HPDE6-E6E7 (cell line): ENCODE measurements around the gene ARHGAP24.
A peak's percentile ranks its signal among the peaks of the same experiment; 100 is the strongest.
"Not testable (repeated sequence)": the region's sequence is repeated elsewhere in the genome, so short reads cannot be mapped to it uniquely, and the experiment has no call there.

Experiments used
- DNase-seq: peaks from one replicate; pipeline ENCODE4 v3.0.0; 2011; ENCODE audit warnings: missing footprints; ENCODE audit errors: extremely low spot score

ARHGAP24 gene

DNA sequence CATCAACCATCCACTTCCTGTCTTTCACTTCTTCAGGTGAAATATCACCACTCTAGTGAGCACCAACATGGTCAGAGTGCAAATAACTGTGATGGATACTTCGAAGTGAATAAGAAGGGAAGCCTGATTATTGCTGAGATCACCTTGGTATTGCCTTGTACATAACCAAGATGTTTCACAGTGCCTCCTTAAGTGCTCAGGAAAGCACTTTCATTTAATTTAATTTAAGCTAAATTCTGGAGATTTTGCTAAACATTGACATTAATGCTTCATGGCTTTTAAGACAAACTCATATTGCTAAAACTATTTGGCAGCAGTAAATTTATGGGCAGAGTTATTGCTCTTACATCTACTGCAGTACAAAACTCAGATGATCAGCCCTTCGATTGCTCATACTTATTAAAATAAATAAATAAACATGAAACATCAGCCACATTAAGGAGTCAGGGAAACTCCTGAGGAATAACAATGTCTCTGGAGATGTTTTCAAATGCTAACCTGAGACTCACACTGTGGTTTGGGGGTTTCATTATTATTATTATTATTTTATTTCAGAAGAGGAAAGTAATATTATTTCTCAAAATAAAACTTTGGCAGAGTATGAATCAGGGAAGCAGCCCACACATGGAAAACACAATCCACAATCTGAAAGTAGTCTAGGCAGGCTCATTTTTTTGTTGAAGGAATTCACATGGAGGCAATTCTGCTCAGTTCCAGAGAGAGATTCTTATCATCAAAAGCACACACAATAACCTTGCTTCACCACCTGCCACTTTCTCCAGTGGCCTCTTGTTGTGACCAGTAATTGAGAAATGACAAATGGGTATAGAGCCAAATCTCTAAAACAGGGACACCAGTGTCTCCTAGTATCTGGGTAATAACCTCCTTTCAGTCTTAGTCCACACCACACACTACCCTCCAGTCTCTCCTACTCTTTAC lies 540.7 kb downstream of the ARHGAP24 start:
- DNase-seq, result no peak

DNA sequence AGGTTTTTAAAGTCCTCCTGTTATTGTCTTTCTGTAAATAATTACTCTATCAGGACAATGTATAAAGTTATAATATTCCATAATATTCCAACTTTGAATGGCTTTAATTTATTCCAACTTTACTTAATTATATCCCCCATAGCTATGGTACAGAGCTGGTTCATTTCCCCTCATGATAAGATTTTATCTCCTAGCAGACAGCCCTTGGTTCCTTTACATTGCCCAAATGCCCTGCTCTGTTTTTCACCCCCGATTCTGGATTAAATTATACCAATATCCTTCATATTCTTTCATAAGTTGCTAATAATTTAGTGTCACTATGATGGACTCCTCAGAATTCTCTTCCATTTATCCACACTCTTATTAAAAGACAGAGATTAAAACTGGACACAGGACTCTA lies 544.4 kb downstream of the ARHGAP24 start:
- DNase-seq, result no peak

GRCh38 chr4:86019906-86020305 lies 545.0 kb downstream of the ARHGAP24 start:
- no peak for DNase-seq

DNA sequence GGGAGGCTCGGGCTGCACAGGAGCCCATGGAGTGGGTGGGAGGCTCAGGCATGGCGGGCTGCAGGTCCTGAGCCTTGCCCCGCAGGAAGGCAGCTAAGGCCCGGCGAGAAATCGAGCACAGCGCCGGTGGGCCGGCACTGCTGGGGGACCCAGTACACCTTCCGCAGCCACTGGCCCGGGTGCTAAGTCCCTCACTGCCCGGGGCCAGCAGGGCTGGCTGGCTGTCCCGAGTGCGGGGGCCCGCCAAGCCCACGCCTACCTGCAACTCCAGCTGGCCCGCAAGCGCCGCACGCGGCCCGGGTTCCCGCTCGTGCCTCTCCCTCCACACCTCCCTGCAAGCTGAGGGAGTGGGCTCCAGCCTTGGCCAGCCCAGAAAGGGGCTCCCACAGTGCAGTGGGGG lies 546.7 kb downstream of the ARHGAP24 start:
- DNase-seq, result not testable (repeated sequence)

DNA sequence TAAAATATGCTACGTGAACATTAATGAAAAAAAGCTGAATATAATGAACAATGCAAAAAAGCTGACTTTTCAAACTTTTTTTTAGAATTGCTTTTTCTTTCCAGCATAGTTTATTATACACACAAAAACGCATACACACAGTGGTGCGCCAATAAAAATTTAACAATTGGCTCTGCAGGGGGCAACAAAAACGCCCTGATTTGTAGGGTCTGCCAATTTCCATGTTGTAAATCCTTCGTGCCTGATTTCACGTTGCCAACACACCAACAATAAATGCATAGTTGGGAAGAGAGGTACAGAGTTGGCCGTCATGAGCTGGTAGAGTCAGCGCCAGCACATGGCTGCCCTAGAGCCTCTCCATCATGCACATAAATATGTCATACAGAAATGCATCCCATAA lies 551.8 kb downstream of the ARHGAP24 start:
- DNase-seq, result no peak

- DNase-seq, result no peak
These were observed 557.0 kb downstream of the ARHGAP24 start for GRCh38 chr4:86031927-86032326.

GRCh38 chr4:86032476-86033022 lies 557.6 kb downstream of the ARHGAP24 start:
- peak; percentile 64 for DNase-seq

DNA sequence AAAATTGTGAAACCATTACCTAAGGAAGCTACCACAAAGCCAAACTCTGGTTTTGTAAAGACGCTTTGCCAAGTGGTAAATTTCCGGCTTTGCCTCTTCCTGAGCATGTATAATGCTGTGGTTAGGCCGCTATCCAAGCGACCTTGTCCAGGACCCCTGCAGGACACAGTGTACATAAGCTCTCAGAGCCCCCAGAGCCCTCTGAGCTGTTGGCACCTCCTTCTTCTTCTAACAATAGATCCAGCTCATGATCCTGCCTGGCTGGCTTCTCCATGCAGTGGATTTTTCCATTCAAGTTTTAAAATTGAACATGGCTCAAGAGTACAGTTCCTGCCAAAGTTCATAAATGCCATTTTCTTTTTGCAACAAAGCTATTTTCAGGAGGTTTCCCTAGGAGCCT lies 558.2 kb downstream of the ARHGAP24 start:
- DNase-seq, result no peak

DNA sequence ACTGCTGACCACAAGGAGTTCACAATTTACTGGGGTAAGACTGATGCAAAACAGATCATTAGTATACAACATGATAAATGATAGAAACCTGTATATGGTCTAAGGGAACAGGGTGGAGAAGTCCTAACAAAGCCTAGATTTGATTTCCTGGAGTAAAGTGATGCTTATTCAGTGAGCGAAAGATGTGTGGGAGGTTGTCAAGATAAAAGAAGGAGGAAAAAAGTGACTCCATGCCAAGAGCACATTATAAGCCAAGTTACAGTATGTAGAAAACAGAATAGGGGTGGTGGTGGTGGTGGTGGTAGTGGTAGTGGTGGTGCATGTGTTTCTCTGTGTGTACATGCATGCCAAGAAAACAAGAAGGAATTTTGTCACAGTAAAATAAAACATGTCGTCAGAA lies 559.7 kb downstream of the ARHGAP24 start:
- DNase-seq, result no peak

GRCh38 chr4:86035688-86036087 lies 560.7 kb downstream of the ARHGAP24 start:
- no peak for DNase-seq

- DNase-seq, result peak; percentile 28
These were observed 561.8 kb downstream of the ARHGAP24 start for GRCh38 chr4:86036736-86037135.

- no peak for DNase-seq
These were observed 563.1 kb downstream of the ARHGAP24 start for GRCh38 chr4:86038037-86038436.

DNA sequence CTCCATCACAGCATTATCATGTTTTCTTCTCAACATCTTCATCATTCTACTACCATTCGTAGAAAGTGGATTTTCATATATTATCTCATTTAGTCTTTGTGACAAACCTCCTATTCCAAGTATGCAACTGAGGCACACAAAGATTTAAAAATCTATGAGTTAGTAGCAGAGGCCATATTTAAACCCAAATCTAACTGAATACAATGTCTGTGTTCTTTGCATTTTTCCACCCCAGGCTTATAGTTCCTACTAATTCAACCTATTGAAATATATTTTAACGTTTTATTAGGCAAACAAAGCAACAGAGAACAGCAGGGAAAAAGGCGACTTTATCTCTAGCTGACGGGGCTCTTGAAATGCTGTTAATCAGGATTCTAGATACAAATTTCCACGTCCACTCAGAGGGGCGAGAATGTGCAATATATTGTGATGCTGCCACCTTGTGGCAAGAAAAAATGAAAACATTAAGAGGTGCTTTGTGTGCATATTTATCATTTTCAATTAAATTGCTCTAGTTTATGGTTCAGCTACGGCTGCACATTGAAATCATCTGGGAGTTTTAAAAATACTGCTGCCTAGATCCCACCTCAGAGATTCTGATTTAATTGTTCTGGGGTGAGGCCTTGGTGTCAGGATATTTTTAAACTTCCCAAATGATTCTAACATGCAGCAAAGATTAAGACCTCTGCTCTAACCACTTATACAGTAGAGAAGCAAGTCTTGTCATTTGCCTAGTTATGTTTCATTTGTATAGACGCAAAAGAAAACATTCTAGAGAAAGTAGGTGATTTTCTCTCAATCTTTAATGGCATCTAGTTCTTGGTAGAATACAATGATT lies 569.0 kb downstream of the ARHGAP24 start:
- DNase-seq, result no peak

GRCh38 chr4:86044593-86044985 lies 569.6 kb downstream of the ARHGAP24 start:
- no peak for DNase-seq

- no peak for DNase-seq
These were observed 573.5 kb downstream of the ARHGAP24 start for GRCh38 chr4:86048426-86048825.

DNA sequence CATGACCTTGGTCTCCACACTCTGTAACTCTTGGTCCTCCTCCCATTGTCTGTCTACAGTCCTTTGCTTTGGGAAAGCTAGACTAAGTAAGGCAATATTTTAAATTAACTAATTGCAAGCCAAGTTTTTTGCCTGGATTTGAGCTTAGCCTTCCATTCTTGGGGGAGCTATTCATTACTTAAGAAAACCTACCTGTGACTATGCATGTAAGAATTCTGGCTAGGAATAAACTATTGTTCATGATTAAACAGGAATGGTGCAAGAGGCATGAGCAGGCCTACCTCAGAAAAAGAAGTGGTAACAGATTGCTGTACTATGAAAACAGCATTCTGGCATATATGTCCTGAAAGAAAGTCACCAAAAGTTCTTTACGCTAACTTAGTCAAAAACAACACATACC lies 575.5 kb downstream of the ARHGAP24 start:
- no peak for DNase-seq
